Activated CD4-positive, CD25-positive, alpha-beta regulatory T cell treated with anti-CD3 and anti-CD28 coated beads, Interleukin-2, amount 50 U/mL, for 16 hours (primary cell): ENCODE results near the gene TEX101.

Experiments used
- DNase-seq: peaks from one replicate; pipeline ENCODE4 v3.0.0-alpha.2; 2020; ENCODE audit warnings: low read depth, low spot score

The TEX101 gene

GRCh38 chr19:43446746-43447489 lies 32.2 kb downstream of the TEX101 start:
- DNase-seq: peak; percentile 77

GRCh38 chr19:43447655-43448054 lies 33.0 kb downstream of the TEX101 start:
- DNase-seq: no peak

GRCh38 chr19:43450545-43450997 lies 35.9 kb downstream of the TEX101 start:
- no peak for DNase-seq

- DNase-seq: no peak
Observed at GRCh38 chr19:43452582-43452981, 37.9 kb downstream of the TEX101 start.

GRCh38 chr19:43454031-43454430 lies 39.3 kb downstream of the TEX101 start:
- DNase-seq: no peak

GRCh38 chr19:43455321-43456113 lies 40.8 kb downstream of the TEX101 start:
- DNase-seq: no peak

GRCh38 chr19:43457809-43458208 lies 43.1 kb downstream of the TEX101 start:
- no peak for DNase-seq

- DNase-seq: no peak
Observed at GRCh38 chr19:43460362-43461016, 45.8 kb downstream of the TEX101 start.

- DNase-seq: no peak
Observed at GRCh38 chr19:43461303-43461702, 46.6 kb downstream of the TEX101 start.

- DNase-seq: no peak
Observed at GRCh38 chr19:43462383-43462782, 47.7 kb downstream of the TEX101 start.

GRCh38 chr19:43462785-43463380 lies 48.2 kb downstream of the TEX101 start:
- no peak for DNase-seq

- peak; percentile 98 for DNase-seq
Observed at GRCh38 chr19:43463381-43464133, 48.9 kb downstream of the TEX101 start.

- no peak for DNase-seq
Observed at GRCh38 chr19:43464134-43464775, 49.6 kb downstream of the TEX101 start.

GRCh38 chr19:43465468-43466120 lies 50.9 kb downstream of the TEX101 start, which contains the start of gene LYPD3:
Gene LYPD3, minus strand, starts transcription at chr19:43465608. Its CDS starts 37 bp downstream, at chr19:43465571.
- no peak for DNase-seq

- no peak for DNase-seq
Observed at GRCh38 chr19:43466793-43467192, 52.1 kb downstream of the TEX101 start.

GRCh38 chr19:43467276-43467675 lies 52.6 kb downstream of the TEX101 start:
- no peak for DNase-seq

- no peak for DNase-seq
Observed at GRCh38 chr19:43467730-43468129, 53.0 kb downstream of the TEX101 start.
